HG03103 (cell line): Measurements from ENCODE around the gene UCK2.

Experiments
- ATAC-seq: cut with Tn5 transposase; IDR thresholded peaks from one replicate; pipeline ENCODE4 v1.9.1; 2021; ENCODE audit warnings: low read depth; ENCODE audit not compliant: unreplicated experiment

UCK2 gene

GRCh38 chr1:165897326-165898303, 70.2 kb downstream of the UCK2 start:
- no peak for ATAC-seq

- no peak for ATAC-seq
These were observed 71.4 kb downstream of the UCK2 start for GRCh38 chr1:165898837-165899236.

GRCh38 chr1:165899461-165899941, 72.1 kb downstream of the UCK2 start:
- no peak for ATAC-seq

GRCh38 chr1:165900576-165901380, 73.4 kb downstream of the UCK2 start:
- ATAC-seq: no peak

GRCh38 chr1:165902565-165902964, 75.2 kb downstream of the UCK2 start:
- ATAC-seq: no peak

- no peak for ATAC-seq
These were observed 76.3 kb downstream of the UCK2 start for GRCh38 chr1:165903672-165904071.

GRCh38 chr1:165904948-165905347, 77.5 kb downstream of the UCK2 start:
- ATAC-seq: no peak

- no peak for ATAC-seq
These were observed 78.4 kb downstream of the UCK2 start for GRCh38 chr1:165905853-165906252.

- no peak for ATAC-seq
These were observed 79.9 kb downstream of the UCK2 start for GRCh38 chr1:165907256-165907857.

- no peak for ATAC-seq
These were observed 83.5 kb downstream of the UCK2 start for GRCh38 chr1:165910764-165911421.

GRCh38 chr1:165911609-165912281, 84.3 kb downstream of the UCK2 start:
- no peak for ATAC-seq

- no peak for ATAC-seq
These were observed 85.2 kb downstream of the UCK2 start for GRCh38 chr1:165912638-165913037.

GRCh38 chr1:165914136-165914798, 86.9 kb downstream of the UCK2 start:
- ATAC-seq: peak; percentile 86

GRCh38 chr1:165915480-165915879, 88.1 kb downstream of the UCK2 start:
- ATAC-seq: no peak

GRCh38 chr1:165915932-165916348, 88.5 kb downstream of the UCK2 start:
- ATAC-seq: no peak

GRCh38 chr1:165917166-165917565, 89.8 kb downstream of the UCK2 start:
- ATAC-seq: no peak

- no peak for ATAC-seq
These were observed 96.7 kb downstream of the UCK2 start for GRCh38 chr1:165924117-165924516.

- no peak for ATAC-seq
These were observed 98.2 kb downstream of the UCK2 start for GRCh38 chr1:165925498-165926079.

- no peak for ATAC-seq
These were observed 99.8 kb downstream of the UCK2 start for GRCh38 chr1:165927169-165927568.
